GM06990 (cell line): Measurements from ENCODE around the gene TACR2.

Experiments used
- DNase-seq: peaks from one replicate; pipeline ENCODE4 v3.0.0-alpha.2; 2011; ENCODE audit not compliant: insufficient read length; ENCODE audit errors: extremely low read depth
- H3K27me3 ChIP-seq: replicated peaks from 2 replicates; pipeline ENCODE4 v1.6.0; 2011; ENCODE audit warnings: low read length; ENCODE audit not compliant: control insufficient read depth, insufficient read depth
- H3K36me3 ChIP-seq: 2 replicates; pipeline ENCODE4 v1.5.1; 2011; ENCODE audit warnings: low read length; ENCODE audit not compliant: control insufficient read depth, insufficient read depth
- H3K4me3 ChIP-seq: replicated peaks from 2 replicates; pipeline ENCODE4 v1.5.1; 2011; ENCODE audit warnings: low read depth, mild to moderate bottlenecking, control low read depth, low read length
- TF ChIP-seq, protein P1 (sequence below): IDR thresholded peaks from 2 replicates; pipeline ENCODE4 v1.5.1; 2011; ENCODE audit warnings: low read length, control low read depth, mild to moderate bottlenecking, inconsistent platforms; ENCODE audit not compliant: insufficient read depth, poor library complexity, severe bottlenecking

Gene TACR2

DNA sequence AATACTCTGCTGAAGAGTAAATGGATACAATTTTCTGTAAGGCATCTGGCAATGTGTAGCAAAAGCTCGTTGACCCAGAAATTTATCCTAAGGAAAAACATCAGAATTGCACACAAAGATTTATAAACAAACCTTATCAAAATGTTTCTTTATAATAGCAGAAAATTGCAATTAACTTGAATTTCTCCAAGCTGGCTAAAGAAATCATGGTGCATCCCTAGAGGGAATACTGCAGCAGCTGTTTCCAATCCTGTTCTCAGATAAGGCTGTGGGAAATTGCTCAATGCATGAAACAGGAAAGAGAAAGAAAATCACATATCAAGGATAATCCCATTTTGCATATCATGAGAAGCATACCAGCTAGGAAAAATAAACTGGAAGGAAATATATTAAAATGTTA, 18.7 kb downstream of the TACR2 start:
- DNase-seq, result no peak
- Histone ChIP-seq H3K4me3 (no peak overlapping the region), H3K27me3 (no peaks in the 10 kb centered on the region), H3K36me3 (peaks cover 25% of the 10 kb centered on the region)
- TF ChIP-seq, protein P1, sequence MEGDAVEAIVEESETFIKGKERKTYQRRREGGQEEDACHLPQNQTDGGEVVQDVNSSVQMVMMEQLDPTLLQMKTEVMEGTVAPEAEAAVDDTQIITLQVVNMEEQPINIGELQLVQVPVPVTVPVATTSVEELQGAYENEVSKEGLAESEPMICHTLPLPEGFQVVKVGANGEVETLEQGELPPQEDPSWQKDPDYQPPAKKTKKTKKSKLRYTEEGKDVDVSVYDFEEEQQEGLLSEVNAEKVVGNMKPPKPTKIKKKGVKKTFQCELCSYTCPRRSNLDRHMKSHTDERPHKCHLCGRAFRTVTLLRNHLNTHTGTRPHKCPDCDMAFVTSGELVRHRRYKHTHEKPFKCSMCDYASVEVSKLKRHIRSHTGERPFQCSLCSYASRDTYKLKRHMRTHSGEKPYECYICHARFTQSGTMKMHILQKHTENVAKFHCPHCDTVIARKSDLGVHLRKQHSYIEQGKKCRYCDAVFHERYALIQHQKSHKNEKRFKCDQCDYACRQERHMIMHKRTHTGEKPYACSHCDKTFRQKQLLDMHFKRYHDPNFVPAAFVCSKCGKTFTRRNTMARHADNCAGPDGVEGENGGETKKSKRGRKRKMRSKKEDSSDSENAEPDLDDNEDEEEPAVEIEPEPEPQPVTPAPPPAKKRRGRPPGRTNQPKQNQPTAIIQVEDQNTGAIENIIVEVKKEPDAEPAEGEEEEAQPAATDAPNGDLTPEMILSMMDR, result no peak

DNA sequence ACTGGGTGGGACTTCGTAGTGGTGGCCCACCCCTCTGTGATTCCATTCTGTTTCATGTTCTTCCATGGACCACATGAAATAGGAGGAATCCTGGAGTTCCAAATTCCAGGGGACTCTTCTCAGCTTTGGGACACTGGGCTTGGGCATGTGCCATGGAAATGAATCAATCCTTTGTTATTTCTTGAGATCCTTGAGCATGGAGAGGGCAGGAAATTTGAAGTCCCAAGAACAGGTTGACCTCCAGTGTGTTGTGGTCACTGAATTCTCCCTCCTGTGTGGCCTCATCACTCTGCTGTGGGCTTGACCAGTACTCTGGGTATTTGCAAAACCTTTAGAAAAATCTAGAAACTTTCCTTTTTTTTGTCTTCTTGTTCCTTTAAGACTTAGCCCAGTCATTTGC, 22.7 kb downstream of the TACR2 start:
- Histone ChIP-seq H3K4me3 (no peak overlapping the region), H3K27me3 (no peaks in the 10 kb centered on the region), H3K36me3 (peaks cover 22% of the 10 kb centered on the region)
- TF ChIP-seq, protein P1, result no peak
- no peak for DNase-seq

GRCh38 chr10:69392481-69393000, 24.2 kb downstream of the TACR2 start:
- TF ChIP-seq, protein P1, result peak; percentile 97
- DNase-seq, result peak; percentile 50
- Histone ChIP-seq H3K36me3 (peaks cover 21% of the 10 kb centered on the region), H3K4me3 (no peak overlapping the region), H3K27me3 (no peaks in the 10 kb centered on the region)

GRCh38 chr10:69391158-69391557, 25.6 kb downstream of the TACR2 start:
- H3K27me3 ChIP-seq, result no peaks in the 10 kb centered on the region
- H3K36me3 ChIP-seq, result peaks cover 20% of the 10 kb centered on the region
- no peak for DNase-seq
- no peak overlapping the region for H3K4me3 ChIP-seq
- TF ChIP-seq, protein P1, result no peak

GRCh38 chr10:69389827-69390490, 26.8 kb downstream of the TACR2 start:
- TF ChIP-seq, protein P1, result no peak
- Histone ChIP-seq H3K36me3 (peaks cover 23% of the 10 kb centered on the region), H3K4me3 (no peak overlapping the region), H3K27me3 (no peaks in the 10 kb centered on the region)
- DNase-seq, result no peak

DNA sequence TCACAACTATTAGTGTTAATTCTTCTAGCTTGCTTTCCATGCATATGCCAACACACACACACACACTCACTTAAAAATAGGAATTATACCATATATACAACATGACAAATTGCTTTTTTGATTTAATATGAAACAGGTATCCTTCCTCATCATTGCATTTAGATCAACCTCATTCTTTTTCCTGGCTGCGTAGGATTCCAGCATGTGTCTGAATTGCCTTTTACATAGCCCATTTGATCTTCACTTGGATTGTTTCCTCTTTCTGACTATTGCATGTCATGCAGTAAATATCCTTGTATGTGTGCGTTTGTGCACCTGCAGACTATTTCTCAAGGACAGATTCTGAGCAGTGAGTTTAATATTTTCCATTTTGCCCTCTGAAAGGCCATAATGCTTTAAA, 28.2 kb downstream of the TACR2 start:
- H3K36me3 ChIP-seq, result peaks cover 26% of the 10 kb centered on the region
- no peak for DNase-seq
- H3K27me3 ChIP-seq, result no peaks in the 10 kb centered on the region
- H3K4me3 ChIP-seq, result no peak overlapping the region
- TF ChIP-seq, protein P1, result no peak
